Measurements from ENCODE around the gene GCLC.

Gene GCLC

DNA sequence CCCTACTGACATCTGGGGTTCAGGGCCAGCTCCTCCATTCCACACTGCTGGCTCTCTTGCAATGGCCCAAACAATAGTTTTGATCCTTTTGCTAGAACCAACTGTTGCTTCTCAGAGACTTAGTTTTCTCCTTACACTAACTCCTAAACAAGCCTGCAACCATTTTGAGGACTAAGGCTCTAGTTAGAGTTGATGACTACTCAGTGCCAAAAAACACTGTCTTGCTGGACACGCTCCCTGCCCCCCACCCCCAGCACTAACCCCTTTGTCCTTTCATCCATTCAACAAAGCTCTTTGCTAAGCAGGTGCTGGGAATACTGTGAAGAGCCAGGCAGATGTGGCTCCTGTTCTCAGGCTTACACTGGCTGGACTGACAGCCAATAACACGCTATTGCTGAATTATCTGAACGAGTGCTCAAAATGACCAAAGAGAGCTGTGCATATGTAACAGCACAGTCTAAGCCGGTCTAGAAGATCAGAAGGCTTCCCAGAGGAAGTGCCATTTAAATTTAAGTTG lies 17.6 kb downstream of the GCLC start:
- in situ Hi-C loops (cut with MboI; ENCODE audit: low sequenced_read_pairs), result no loop called here

DNA sequence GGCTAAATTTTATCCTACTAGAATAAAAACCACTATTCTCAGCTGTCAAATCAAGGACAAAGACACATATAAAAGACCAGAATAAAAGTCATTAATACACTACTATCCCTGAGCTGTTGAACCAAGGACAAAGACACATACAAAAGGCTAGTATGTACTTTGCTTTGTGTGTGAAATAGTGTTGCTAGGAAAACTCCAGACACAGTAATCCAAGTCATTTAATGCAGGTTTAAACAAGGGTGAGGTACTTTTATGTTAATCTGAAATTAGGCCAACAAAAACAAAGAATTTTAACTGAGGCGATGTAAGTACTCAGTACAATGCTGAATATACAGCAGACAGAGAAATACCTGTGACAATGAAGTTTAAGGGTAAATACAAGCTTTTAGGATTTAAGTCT lies 18.9 kb downstream of the GCLC start:
- in situ Hi-C loops (cut with MboI; ENCODE audit: low sequenced_read_pairs), result no loop called here

DNA sequence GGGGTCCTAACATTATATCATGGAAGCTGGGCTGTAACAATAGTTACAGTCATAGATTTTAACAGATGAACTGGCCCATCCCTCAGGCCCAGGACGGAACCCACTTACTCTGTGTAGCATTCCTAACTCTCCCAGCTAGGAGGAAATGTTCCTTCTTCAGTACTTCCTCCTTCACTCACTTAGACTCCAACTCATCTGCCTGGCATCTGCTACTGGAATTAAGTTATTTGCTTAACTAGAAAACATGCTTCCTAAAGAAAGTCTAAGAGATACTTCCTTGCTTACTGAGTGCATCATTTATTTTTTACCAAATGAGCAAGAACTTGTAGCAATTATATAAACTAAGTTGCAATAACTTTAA lies 20.5 kb downstream of the GCLC start:
- in situ Hi-C loops (cut with MboI; ENCODE audit: low sequenced_read_pairs), result no loop called here

DNA sequence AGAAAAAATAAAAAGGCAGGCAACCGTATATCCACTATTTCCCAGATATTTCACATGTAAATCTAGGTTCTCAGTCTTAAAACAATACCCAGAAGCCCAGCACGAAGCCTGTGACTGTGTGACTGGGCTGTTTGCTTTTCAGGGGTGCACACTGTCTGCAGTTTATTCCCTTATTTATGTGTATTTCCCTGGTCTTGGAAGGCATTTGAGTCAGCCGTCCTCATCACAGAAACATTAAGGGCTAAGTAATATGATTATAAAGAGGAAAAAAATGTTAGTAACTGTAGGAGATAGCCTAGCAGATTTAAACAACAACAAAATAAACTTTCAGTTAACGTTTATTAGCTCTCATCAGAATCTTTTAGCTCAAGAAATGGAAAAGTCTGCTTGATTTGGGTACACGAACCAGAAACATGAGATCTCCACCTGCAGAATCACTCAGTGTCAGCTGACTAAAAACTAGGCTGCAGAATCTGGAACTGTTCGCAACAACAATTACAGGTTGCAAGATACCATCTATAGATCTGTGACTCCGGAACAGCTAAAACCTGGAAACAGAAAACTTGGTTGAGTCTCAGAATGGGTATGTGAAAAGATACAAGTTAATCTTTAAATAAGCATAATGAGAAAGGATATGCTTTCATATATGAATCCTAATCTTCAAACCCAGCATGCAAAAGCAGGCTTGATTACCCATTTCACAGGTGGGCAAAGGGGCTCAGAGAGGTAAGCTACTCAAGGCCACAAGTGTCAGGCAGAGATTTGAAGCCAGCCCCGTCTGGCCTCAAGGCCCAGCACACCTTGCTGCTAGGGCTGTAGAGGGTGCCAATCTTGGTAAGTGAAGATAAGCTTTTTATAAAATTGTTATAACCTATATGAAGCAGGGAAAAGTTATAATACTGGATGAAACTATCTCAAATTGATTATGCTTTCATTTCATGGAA lies 21.1 kb downstream of the GCLC start:
- in situ Hi-C loops (cut with MboI; ENCODE audit: low sequenced_read_pairs), result no loop called here

DNA sequence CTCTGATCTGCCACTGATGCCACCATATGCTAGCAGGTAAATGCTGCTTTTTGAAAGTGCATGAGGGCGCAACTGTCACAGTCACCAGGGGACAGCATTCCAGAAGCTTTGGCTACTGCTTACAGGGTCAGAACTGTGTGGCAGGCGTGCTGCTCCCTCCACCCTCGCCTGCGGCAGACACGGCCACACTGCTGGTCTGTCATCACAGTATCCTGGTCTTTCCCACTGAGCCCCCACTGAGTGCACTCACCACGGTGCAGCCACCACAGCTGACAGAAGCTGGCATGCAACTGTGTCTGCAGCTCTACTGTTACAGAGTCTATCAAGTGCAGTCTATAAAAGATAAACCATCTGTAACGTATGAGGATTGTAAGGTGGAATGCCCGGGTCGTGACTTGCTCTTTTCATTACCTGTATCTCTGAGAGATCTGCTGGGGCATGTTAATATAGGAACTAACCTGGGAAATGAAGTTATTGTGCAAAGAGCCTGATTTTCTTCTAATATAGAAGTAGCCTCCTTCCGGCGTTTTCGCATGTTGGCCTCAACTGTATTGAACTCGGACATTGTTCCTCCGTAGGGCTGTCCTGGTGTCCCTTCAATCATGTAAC lies 24.5 kb downstream of the GCLC start:
- in situ Hi-C loops (cut with MboI; ENCODE audit: low sequenced_read_pairs), result no loop called here

DNA sequence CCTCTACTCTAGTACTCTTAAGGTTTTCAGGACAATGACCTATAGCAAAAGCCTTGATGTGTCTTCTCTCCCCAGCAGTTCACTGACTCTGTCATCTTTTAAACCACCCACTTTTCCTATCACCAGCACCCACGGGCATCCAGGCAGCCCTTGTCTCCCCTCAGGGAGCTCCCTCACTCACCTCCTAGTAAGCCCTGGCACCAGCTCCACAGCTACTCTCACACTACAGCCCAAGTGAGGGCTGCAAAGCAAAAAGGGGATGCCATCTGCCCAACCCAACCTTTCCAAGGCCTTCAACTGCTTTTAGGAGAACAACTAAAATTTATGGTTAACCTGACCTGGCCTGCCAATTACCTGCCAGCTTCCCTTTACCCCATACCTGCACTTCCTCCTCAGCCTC lies 26.0 kb downstream of the GCLC start:
- in situ Hi-C loops (cut with MboI; ENCODE audit: low sequenced_read_pairs), result no loop called here

DNA sequence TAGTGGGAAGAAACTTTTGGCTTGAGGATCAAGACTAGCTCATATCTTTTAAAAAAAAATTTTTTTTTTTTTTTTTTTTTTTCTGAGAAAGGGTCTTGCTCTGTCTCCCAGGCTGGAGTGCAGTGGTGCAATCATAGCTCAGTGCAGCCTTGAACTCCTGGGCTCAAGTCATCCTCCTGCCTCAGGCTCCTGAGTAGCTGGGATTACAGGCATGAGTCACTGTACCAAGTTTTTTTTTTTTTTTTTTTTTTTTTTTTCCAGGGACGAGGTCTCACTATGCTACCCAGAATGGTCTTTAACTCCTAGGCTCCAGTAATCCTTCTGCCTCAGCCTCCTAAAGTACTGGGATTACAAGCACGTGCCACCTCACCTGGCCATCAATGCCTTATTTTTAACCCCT lies 27.9 kb downstream of the GCLC start:
- in situ Hi-C loops (cut with MboI; ENCODE audit: low sequenced_read_pairs), result no loop called here

DNA sequence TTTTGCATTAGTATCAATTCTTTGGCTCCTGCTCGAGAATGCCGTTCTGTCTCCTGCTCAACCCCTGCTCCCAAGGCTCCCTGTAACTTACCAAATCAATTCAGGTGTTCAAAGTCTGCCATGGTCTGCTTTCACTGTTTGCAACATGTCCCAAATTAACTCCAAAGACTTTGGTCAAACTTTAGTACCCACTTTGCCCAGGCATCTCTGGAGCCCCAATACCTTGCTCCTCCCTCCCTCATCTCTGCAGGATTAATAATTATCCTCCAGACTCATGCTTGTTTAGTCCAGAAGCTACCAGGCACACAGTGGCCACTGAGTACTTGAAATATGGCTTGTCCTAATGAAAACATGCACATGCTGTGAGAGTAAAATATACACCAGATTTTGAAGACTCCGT lies 30.2 kb downstream of the GCLC start:
- in situ Hi-C loops (cut with MboI; ENCODE audit: low sequenced_read_pairs), result no loop called here

DNA sequence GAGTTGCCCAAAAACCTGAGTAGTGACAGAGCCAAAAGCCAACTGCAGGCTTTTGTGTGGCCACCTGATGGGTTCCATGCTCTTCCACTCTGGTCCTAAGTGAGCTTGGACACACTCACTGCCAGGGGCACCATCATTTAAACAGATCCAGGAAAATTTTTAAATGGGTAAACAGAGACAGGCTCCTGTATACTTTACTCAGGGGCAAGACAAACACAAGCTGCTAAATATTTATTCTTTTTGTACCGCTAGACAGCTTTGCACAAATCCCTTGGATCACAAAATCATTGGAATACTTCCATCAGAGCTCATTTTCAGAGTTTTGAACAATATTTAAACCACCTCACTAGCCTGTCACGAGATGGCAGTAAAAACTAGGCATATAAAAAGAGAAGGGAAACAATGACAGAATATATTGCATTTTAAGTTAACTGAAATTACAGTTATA lies 31.4 kb downstream of the GCLC start:
- in situ Hi-C loops (cut with MboI; ENCODE audit: low sequenced_read_pairs), result no loop called here

DNA sequence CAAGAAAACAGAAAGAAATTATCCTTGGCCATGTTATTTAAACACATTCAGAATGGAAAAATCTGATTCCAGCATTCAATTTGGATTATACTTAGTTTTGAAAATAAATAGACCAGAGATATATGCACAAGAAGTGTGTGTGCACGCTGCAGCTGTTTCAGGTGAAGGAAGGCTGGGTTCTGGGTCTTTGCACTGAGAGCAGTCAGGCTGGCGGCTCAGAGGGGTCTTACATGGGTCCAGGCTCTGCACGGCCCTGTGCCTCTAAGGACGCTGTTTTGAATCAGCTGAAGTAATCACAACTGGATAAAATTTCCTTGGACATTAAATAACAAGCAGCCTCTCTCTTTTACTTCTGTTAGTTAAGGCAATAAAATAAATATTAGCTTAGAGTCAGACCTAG lies 31.8 kb downstream of the GCLC start:
- in situ Hi-C loops (cut with MboI; ENCODE audit: low sequenced_read_pairs), result no loop called here

DNA sequence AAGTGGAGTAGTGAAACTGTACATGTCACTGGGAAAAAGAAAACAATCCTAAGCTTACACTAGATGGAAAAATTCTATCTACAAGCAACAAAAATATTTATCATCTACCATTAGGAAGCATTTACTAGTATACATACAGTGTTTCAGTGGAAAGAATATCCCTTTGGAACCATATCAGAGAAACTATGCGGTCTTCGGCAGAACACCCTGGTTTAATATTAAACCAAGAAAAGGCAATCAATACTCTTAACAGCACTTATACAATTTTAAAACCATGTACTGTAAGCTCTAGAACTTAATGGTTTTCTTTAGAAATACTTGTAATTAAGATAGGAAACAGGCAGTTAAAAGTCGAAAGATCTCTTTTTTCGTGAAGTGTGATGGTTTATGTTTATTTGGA lies 32.3 kb downstream of the GCLC start:
- in situ Hi-C loops (cut with MboI; ENCODE audit: low sequenced_read_pairs), result no loop called here

DNA sequence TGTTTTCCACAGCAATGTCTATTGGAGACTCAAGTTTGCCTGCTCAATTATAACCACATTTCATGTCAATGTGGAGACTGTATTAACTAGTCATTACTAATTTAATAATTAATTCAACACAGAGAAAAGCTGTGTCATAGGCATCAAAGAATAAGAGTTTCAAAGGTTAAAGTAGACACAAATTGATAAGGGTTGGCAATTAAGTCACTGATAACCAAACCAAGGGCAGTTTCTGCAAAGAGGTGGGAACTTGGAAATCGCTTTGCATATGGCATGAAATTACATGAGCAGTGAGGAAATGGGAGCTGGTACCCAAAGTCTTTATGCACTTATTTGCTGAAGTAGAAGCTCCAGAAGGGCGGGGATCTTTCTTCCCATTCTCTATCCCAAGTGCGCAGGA lies 34.2 kb downstream of the GCLC start:
- in situ Hi-C loops (cut with MboI; ENCODE audit: low sequenced_read_pairs), result no loop called here

DNA sequence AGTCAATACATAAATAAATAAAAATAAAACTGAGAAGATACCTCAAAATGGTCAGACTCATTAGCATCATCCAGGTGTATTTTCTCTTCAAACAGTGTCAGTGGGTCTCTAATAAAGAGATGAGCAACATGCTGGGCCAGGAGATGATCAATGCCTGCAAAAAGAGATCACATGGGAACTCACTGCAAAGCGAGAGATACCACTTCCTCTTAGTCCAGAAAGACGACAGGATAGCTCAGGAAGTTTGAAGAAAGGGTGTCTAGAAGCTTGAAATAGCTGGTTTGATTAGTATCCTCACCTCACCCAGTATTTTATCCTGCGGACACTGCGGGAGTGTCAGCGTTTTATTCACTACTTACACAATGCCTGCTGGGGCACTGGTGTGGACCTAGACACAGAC lies 38.0 kb downstream of the GCLC start:
- in situ Hi-C loops (cut with MboI; ENCODE audit: low sequenced_read_pairs), result no loop called here

DNA sequence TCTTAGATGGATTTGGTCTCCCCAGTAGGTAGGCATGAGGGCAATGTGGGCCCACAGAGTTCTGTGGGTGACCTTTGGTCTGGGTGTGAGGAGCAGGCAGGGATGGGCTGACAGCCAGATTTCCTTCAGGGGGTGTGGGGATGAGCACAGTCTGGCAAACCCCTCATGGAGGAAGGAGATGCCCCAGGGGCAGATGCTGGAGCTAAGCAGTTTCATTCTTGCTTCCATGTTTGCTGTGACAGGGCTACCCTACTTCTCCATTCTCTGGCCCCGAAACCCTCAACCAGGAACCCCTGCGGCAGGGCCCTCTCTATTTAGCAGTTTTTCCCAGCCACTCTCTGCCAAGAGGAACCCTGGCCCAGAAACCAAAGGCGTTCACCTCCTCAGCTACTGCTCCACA lies 40.4 kb downstream of the GCLC start:
- in situ Hi-C loops (cut with MboI; ENCODE audit: low sequenced_read_pairs), result no loop called here

DNA sequence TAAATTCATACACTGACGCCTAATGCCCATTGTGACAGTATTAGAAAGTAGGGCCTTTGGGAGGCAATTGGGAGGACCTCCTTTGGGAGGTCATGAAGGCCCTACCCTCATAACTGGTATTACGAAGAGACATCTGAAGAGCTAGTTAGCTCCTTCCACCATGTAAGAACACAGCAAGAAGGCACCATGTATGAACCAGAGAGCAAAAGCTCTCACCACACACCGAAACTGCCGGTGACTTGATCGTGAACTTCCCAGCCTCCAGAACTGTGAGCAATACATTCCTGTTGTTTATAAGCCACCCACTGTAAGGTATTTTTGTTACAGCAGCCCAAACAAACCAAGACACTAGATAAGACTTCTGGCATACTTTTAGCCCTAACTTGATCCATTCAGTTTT lies 41.8 kb downstream of the GCLC start:
- in situ Hi-C loops (cut with MboI; ENCODE audit: low sequenced_read_pairs), result no loop called here

DNA sequence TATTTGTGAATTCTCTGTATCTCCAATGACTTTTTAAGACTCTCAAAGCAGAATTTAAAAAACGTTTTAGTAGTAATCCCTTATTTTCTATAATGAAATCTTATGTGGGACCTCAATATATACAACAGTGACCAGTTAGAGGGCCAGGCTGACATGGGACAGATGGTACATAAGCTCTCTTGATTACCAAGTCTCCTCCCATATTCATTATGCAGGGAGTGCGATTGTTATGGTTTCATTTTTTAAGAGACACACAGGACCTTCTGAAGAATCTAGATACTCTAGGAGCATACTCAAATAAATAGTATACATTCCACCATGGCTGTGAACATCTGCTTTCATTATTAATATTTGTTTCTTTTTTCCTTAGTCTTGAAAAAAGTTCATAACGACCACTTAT lies 43.5 kb downstream of the GCLC start:
- in situ Hi-C loops (cut with MboI; ENCODE audit: low sequenced_read_pairs), result no loop called here

DNA sequence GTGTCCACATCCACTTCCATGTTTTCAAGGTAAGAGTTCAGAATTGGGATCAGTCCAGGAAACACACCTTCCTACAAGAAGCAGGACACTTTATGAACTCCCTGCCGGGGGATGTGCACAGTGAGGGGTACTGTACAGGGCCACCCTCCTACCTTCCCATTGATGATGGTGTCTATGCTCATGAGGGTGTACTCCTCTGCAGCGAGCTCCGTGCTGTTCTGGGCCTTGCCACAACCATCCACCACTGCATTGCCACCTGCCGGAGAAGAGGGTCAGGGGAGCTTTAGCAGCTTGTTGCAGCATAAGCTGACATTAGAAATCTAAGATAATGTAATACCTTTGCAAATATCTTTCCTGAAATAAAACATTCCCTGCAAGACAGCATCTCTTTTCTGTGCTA lies 44.8 kb downstream of the GCLC start:
- in situ Hi-C loops (cut with MboI; ENCODE audit: low sequenced_read_pairs), result no loop called here

DNA sequence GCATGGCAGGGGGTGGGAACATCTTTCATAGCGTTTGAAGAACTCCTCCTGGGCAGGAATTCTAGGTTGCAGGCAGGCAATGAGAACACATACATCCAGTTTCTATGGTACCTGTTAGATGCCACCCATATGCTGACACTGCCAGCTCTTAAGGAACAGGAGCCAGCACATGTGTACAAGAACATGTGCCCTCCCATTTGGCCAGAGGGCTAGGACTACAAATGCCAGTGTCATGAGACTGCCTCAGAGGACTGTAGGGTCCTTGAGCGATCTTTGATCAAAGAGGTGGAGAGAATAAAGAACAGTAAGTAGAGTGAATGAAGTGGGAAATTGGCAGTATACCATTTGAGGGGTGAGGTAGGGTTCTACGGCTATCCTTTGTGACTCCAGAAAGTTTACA lies 45.8 kb downstream of the GCLC start:
- in situ Hi-C loops (cut with MboI; ENCODE audit: low sequenced_read_pairs), result loop anchor here (10.0 kb wide), 1 partner anchor 226 kb away; no protein-coding TSS in a partner anchor

DNA sequence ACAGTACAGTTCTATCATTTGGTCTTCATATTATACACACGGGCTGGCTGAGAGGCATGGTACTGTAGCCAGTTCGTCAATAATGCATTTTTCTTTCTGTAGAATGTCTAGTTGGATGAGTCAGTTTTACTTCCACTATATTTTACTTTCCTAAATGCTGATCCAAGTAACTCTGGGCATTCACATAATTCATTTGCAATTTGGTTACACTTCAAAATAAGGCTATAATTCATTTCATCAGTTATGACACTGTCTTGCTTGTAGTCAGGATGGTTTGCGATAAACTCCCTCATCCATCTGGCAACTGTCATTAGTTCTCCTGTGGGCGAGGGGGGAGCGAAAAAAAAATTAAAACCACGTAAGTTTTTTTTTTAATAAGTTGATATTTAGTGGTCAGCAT lies 46.3 kb downstream of the GCLC start:
- in situ Hi-C loops (cut with MboI; ENCODE audit: low sequenced_read_pairs), result loop anchor here (10.0 kb wide), 1 partner anchor 226 kb away; no protein-coding TSS in a partner anchor

DNA sequence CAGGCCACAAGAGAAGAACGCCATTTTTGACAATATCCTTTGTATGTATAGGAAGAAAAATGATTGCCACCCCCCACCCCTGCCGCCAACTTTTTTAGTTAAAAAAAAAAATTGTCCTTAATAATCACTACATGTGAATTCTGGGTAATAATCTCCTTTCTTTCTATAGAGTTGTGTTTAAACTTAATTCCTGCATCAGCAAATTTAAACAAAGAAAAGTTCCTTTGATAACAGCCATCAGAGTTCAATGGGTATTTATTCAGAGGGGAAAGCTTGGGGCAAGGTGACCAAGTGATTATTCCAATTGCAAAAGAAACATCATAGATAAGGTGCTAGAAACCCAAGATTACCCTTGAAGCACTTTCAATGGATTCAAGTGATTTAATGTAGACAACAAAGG lies 47.0 kb downstream of the GCLC start:
- in situ Hi-C loops (cut with MboI; ENCODE audit: low sequenced_read_pairs), result loop anchor here (10.0 kb wide), 1 partner anchor 227 kb away; no protein-coding TSS in a partner anchor

DNA sequence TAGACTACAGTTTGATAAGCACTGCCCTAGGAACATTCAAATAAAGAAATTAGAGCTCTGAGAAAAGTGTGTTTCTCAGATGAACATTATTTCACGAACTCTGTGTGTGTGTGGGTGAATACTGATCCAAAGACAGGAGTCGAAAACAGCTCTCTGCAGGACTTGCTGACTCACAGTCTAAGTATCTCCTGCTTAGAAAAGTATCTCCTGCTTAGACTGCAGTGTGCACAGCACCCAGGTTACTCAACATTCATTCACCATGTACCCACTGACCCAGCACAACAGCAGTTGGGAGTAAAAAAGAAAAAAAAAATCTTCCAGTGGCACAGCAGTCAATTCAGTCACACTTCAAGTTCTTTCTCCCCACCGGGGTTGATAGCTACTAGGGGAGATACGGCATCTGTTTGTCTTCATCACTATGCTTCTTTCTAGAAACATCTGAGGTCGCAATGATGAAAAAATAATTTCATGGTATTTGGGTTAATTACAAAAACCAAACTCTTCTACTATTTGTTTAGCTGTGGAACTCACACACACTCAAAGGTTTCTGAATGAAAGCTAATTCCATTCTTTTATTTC lies 48.0 kb downstream of the GCLC start:
- in situ Hi-C loops (cut with MboI; ENCODE audit: low sequenced_read_pairs), result loop anchor here (10.0 kb wide), 1 partner anchor 228 kb away; no protein-coding TSS in a partner anchor
